Renal cortical epithelial cell (primary cell): Measurements from ENCODE around the gene THSD7B. TPM values are rescaled to one million over a fixed set of nuclear protein-coding genes. Genes with fewer than 3 reads are reported as not detected.
"Not testable (repeated sequence)": the region's sequence is repeated elsewhere in the genome, so short reads cannot be mapped to it uniquely, and the experiment has no call there.

ENCODE experiments used
- DNase-seq: peaks from one replicate; pipeline ENCODE4 v3.0.0-alpha.2; 2011; ENCODE audit warnings: low read depth
- total RNA-seq: library from RNA; depleted of rRNA; stranded (reverse); fragments of >200 nt; gene quantifications from 2 replicates; pipeline ENCODE4 v1.2.3, GENCODE V29; 2014

Gene THSD7B
- total RNA-seq, 1 donor from 2014 or later, result 0.45 TPM

GRCh38 chr2:137525641-137526190, 760.4 kb downstream of the THSD7B start:
- peak; percentile 1 for DNase-seq

DNA sequence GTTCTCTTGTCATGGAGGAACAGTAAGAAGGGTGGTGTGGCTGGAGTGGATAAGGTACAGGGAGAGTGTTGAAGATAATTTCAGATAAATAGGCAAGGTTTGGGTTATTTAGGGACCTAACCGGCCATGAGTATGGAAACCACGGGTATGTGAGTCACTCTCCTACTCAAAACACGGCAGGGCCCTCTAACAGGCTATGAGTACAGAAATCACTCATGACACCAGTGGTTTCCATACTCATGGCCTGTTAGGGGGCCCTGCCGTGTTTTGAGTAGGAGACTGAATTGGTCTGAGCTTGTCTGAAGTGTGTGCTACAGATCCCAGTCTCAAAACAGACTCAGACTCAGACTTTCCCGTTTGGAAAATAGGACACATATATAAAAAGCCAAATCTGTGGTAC, 770.6 kb downstream of the THSD7B start:
- no peak for DNase-seq

DNA sequence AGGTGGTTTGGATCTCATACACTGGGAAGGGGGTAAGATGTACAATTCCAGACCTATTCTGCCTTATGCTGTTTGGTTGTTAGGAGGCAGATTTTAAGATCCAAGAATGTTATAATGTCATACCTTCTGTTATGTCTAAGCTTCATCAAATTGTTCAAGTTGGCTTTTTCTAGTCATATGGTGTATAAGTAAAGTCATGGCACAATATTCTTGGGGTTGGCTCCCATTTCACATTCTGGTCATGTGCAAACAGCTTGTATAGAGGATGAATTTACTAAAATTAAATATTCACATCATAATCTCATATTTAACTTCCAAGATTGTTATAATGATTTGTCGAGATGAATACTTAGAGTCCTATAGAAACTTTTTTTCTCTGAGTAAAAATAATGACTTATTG, 774.0 kb downstream of the THSD7B start:
- no peak for DNase-seq

DNA sequence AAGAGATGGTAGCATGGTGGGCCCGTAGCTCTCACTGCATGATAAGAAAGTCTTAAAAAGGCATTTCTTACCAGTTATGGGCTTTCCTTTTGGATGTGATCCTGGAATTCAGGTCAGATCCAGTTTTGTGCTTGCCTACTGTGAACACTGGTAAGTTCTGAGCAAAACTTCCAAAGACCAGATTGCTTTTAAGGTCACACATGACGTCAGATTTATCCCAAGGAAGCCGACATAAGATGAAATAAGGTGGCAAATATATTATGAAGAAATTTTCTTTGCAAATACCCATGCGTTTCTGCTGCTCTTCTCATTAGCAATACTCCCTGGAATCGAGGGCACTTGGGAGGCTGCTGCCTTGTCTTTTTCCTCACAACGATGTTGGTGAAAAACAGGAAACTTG, 782.5 kb downstream of the THSD7B start:
- no peak for DNase-seq

- no peak for DNase-seq
Measured at GRCh38 chr2:137566387-137566786, 801.0 kb downstream of the THSD7B start.

GRCh38 chr2:137570484-137570883, 805.1 kb downstream of the THSD7B start:
- no peak for DNase-seq

DNA sequence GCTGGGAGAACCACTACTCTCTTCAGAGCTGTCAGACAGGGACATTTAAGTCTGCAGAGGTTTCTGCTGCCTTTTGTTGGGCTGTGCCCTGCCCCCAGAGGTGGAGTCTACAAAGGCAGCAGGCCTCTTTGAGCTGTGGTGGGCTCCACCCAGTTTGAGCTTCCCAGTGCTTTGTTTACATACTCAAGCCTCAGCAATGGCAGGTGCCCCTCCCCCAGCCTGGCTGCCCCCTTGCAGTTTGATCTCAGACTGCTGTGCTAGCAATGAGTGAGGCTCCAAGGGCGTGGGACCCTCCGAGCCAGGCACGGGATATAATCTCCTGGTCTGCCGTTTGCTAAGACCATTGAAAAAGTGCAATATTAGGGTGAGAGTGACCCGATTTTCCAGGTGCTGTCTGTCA, 822.5 kb downstream of the THSD7B start:
- not testable (repeated sequence) for DNase-seq

GRCh38 chr2:137588578-137588977, 823.2 kb downstream of the THSD7B start:
- DNase-seq, result not testable (repeated sequence)

GRCh38 chr2:137590102-137590501, 824.8 kb downstream of the THSD7B start:
- no peak for DNase-seq

GRCh38 chr2:137607722-137608318, 842.5 kb downstream of the THSD7B start:
- no peak for DNase-seq

- no peak for DNase-seq
Measured at GRCh38 chr2:137638932-137639331, 873.6 kb downstream of the THSD7B start.

- no peak for DNase-seq
Measured at GRCh38 chr2:137644731-137645130, 879.4 kb downstream of the THSD7B start.

GRCh38 chr2:137654046-137654445, 888.7 kb downstream of the THSD7B start:
- DNase-seq, result no peak

GRCh38 chr2:137655814-137656213, 890.5 kb downstream of the THSD7B start:
- DNase-seq, result no peak

DNA sequence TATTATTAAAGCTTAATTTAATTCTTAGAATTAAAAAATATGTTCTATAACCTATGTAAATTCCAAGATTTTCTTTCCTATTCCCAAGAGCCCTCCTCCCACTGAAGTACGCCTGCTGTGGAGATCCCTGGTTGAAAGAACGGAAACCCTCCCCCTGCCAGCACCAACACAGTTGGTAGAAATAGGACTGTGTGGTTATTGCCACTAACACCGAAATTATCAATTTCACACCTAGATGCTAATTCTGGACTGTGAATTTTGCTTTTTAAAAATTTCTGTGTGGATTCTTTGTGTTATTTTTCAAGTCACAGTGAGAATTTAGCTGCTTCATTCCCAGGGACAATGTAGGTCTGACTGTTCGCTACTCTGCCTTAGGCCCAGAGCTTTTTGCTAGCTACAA, 893.1 kb downstream of the THSD7B start:
- DNase-seq, result no peak

DNA sequence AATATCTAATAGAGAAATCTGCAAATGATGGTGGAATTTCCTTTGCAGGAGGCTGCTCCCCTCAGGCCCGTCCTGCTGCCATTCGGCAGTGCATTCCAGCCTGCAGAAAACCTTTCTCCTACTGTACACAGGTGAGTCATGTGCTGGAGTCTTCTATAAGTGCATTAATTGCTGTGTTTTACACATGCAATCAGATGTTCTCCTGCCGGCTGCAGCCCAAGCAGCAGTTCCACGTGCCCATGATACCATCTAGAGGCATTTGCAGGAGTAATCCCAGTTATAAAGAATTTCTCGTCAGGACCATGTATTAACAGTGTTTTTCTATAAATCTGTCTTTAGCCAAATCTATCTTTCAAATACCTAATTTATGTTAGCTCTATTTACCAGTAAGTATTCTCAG, 894.3 kb downstream of the THSD7B start:
- peak; percentile 26 for DNase-seq

DNA sequence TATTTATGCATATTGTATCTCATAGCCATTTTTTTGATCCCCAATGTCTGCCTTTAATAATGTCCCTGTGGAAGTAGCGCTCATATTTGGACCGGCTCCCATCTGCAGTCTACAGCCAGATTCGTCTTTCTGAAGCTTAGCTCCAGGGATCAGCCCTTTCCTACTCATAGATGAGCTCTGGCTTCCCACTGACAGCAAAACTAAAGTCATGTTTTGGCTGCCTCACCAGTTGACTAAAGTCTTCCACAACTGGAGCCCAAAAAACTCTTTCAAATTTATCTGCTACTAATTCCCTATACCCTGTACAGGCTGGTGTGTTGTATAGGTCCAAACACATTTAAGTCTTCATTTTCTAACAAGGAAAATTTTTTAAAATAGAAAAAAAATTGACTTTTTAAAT, 904.8 kb downstream of the THSD7B start:
- no peak for DNase-seq

DNA sequence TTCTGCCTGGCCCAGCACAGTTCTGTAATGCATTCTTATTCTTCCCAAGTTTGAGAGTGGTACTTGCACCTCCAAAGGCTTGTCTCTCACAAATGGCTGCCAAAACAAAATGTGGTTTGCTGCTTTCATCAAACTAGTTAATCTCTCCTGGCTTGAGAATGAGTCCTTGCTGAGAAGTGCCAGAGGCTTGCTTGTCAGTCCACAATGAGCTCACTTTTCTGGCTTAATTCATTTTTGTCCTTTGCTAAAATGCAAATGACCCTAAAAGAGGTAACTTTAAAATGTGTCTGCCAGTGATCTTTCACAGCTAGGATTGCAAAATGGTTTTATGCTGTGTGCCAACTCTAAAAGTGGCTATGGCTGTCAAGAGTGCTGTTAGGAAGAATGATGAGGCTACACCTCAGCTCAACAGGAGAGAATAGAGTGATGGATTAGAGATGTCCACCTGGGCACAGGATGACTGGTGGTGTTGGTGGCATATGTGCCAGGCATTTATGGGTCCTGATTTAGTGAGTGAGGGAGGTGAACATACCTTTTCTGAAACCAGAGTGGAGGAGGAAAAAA, 907.7 kb downstream of the THSD7B start:
- no peak for DNase-seq

DNA sequence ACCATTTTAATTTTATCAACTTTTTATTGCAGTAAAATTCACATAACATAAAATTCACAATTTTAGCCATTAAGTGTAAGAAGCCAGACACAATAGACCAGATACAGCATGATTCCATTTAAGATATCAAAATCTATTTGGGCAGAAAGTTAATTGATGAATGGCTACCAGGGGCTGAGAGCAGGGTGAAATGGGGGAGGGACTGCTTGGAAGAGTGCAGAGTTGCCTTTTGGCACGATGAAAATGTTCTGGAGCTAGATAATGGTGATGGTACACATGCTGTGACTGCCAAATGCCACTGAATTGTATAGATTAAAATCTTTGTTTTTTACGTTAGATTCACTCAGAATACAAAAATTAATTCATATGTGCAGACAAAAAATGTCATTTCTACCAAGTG, 909.6 kb downstream of the THSD7B start:
- DNase-seq, result no peak

DNA sequence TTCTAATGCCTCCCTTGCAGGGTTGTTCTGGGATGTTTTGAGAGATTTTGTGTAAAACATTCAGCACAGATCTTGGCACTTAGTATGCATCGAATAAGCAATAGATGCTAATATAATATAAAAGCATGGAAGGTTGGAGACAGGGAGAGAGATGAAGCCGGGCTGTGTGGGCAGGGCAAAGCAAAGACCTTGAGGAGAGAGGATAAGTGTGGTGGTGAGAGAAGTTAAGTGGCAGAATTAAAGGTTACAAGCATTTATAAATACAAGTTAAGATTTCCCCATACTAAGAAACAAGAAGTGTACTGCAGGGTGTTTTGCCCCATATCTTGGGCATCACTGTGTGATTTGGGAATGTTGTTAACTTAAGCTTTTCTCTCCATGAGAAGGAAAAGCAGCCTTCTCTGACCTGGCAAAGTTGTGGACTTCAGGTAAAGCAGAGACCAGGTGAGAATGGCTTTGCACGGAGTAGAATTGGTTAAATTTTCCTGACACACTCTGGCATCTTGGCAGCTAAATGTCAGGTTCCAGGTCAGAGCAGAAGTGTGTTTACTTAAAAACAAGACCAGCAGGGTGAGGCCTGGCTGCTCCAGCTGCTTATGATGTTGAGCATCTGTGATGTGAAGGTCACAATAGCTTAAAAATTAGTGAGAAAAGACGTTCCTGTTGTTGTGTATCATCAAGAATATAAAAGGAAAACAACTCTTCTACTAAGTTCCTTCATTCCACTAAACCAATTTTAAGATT, 910.4 kb downstream of the THSD7B start:
- no peak for DNase-seq

GRCh38 chr2:137676346-137676745, 911.0 kb downstream of the THSD7B start:
- DNase-seq, result no peak

GRCh38 chr2:137677466-137677865, 912.1 kb downstream of the THSD7B start:
- DNase-seq, result peak; percentile 23

DNA sequence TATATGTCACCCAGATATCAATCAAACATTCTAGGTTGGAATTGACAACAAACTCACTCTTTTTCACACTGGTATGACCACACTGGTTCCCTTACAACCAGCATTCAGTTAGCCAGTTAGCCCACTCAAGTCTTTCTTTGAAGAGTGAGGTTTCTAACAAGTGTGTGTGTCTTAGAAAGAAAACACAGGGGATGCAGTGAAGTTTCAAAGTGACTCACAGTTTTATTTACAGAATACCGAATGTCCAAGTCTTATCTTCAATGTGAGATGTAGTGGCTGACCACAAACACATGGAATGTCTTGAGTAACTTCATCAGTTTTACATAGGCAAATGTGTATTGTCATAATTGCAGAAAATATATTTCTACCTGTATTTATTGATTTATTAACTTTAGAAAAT, 924.2 kb downstream of the THSD7B start:
- peak; percentile 48 for DNase-seq
